Astrocyte (in vitro differentiated cells and primary cell): Measurements from ENCODE around the gene PEX7. TPM values are rescaled to one million over a fixed set of nuclear protein-coding genes. Genes with fewer than 3 reads are reported as not detected.
A peak's percentile ranks its signal among the peaks of the same experiment; 100 is the strongest.

Experiments
- DNase-seq: peaks from one replicate; pipeline ENCODE4 v3.0.0-alpha.2; 2010; ENCODE audit warnings: low read depth
- FAIRE-seq: peaks from 2 replicates; lab custom pipeline; 2011; peaks lifted over from hg19 to GRCh38; lab: Jason Lieb, UNC
- H2AFZ ChIP-seq: 2 replicates; pipeline ENCODE4 v1.6.0; 2012; ENCODE audit warnings: low read depth, low read length, inconsistent platforms
- H3K27ac ChIP-seq: 2 replicates; pipeline ENCODE4 v1.5.1; 2011; ENCODE audit warnings: low read depth, low read length, inconsistent platforms
- H3K27me3 ChIP-seq: 2 replicates; pipeline ENCODE4 v1.6.0; 2011; ENCODE audit warnings: low read length, inconsistent platforms; ENCODE audit not compliant: insufficient read depth
- H3K36me3 ChIP-seq: 2 replicates; pipeline ENCODE4 v1.5.1; 2011; ENCODE audit warnings: low read length, inconsistent platforms; ENCODE audit not compliant: insufficient read depth
- H3K4me1 ChIP-seq: 2 replicates; pipeline ENCODE4 v1.5.1; 2011; ENCODE audit warnings: low read length, inconsistent platforms; ENCODE audit not compliant: insufficient read depth
- H3K4me2 ChIP-seq: 2 replicates; pipeline ENCODE4 v1.6.0; 2012; ENCODE audit warnings: low read length, inconsistent platforms
- H3K4me3 ChIP-seq: 2 replicates; pipeline ENCODE4 v1.5.1; 2011; ENCODE audit warnings: low read depth, mild to moderate bottlenecking, low read length, inconsistent platforms; ENCODE audit not compliant: insufficient read depth
- H3K79me2 ChIP-seq: 2 replicates; pipeline ENCODE4 v1.6.0; 2012; ENCODE audit warnings: mild to moderate bottlenecking, low read length, inconsistent platforms; ENCODE audit not compliant: insufficient read depth
- H3K9ac ChIP-seq: 2 replicates; pipeline ENCODE4 v1.6.0; 2012; ENCODE audit warnings: mild to moderate bottlenecking, low read length, inconsistent platforms
- H3K9me3 ChIP-seq: 2 replicates; pipeline ENCODE4 v1.5.1; 2012; ENCODE audit warnings: low read depth, mild to moderate bottlenecking, low read length, inconsistent platforms; ENCODE audit not compliant: insufficient read depth
- H4K20me1 ChIP-seq: 2 replicates; pipeline ENCODE4 v1.6.0; 2012; ENCODE audit warnings: low read length, inconsistent platforms; ENCODE audit not compliant: insufficient read depth
- H3K27ac Mint-ChIP-seq: one replicate; pipeline ENCODE4 v1.8.0; 2021; ENCODE audit warnings: mild to moderate bottlenecking, mixed read lengths; ENCODE audit not compliant: unreplicated experiment
- H3K27me3 Mint-ChIP-seq: one replicate; pipeline ENCODE4 v1.8.0; 2021; ENCODE audit warnings: low read depth, mixed read lengths; ENCODE audit not compliant: unreplicated experiment
- H3K36me3 Mint-ChIP-seq: one replicate; pipeline ENCODE4 v1.8.0; 2021; ENCODE audit warnings: low read depth, mixed read lengths; ENCODE audit not compliant: unreplicated experiment
- H3K4me1 Mint-ChIP-seq: one replicate; pipeline ENCODE4 v1.8.0; 2021; ENCODE audit warnings: low read depth, mixed read lengths; ENCODE audit not compliant: unreplicated experiment
- H3K4me3 Mint-ChIP-seq: one replicate; pipeline ENCODE4 v1.8.0; 2021; ENCODE audit warnings: mild to moderate bottlenecking, moderate library complexity, mixed read lengths; ENCODE audit not compliant: unreplicated experiment
- H3K9me3 Mint-ChIP-seq: one replicate; pipeline ENCODE4 v1.8.0; 2021; ENCODE audit warnings: mild to moderate bottlenecking, mixed read lengths; ENCODE audit not compliant: unreplicated experiment
- CTCF ChIP-seq: IDR thresholded peaks from 2 replicates; pipeline ENCODE4 v1.5.1; 2011; ENCODE audit warnings: low read depth, mild to moderate bottlenecking, inconsistent platforms, low read length, moderate library complexity; ENCODE audit not compliant: insufficient read depth
- EZH2 ChIP-seq: IDR thresholded peaks from 2 replicates; pipeline ENCODE4 v1.6.1; 2012; ENCODE audit warnings: mild to moderate bottlenecking, low read length, inconsistent platforms; ENCODE audit not compliant: insufficient read depth
- total RNA-seq: library from RNA; stranded (reverse); gene quantifications from 2 replicates; pipeline ENCODE4 v1.2.1, GENCODE V29; 2021

The PEX7 gene
- total RNA-seq, 1 donor from 2014 or later, result 4.8 TPM

DNA sequence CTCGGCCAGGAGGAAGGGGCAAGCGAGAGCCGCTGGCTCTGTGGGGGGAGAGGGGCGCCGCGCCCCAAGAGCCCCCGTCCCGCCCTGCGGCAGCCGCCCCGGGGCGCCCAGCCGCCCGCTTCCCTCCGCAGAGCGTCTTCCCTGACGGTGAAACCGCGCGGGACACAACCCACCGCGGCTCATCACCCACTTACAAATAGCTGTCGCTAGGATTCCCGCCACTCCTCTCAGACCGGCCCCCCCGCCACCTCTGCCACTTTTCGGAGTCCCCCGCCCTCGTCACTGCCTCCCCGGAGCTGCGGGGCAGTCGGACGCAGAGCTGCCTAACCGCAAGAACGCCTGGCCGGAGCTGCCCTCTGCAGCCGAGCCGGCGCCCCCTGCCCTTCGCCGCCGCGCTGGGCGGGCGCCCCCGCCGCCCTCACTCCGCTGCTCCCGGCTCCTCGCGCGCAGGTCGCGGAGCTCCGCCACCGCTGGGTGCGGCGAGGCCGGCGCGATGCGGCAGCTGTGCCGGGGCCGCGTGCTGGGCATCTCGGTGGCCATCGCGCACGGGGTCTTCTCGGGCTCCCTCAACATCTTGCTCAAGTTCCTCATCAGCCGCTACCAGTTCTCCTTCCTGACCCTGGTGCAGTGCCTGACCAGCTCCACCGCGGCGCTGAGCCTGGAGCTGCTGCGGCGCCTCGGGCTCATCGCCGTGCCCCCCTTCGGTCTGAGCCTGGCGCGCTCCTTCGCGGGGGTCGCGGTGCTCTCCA is 99.7 kb downstream of the PEX7 start, which contains the start of gene SLC35D3:
Gene SLC35D3 (plus strand): TSS at position 366 of the 749 bp plus-strand sequence. CDS start 128 bp downstream, at position 494.
- TF ChIP-seq EZH2, result peak; percentile 23
- TF ChIP-seq CTCF, result no peak
- DNase-seq, result no peak
- Histone ChIP-seq H3K4me3 (peak within 1 kb of the TSS; percentile 56), H3K79me2 (no peaks in the 10 kb centered on the region), H3K36me3 (no peaks in the 10 kb centered on the region), H4K20me1 (no peaks in the 10 kb centered on the region), H3K9me3 (peaks cover 5% of the 10 kb centered on the region), H3K9ac (peak within 1 kb of the TSS; percentile 34), H3K4me2 (peak within 1 kb of the TSS; percentile 91), H3K27me3 (peaks cover 36% of the 10 kb centered on the region), H3K4me1 (peaks cover 20% of the 10 kb centered on the region), H3K27ac (no peak within 1 kb of the TSS), H2AFZ (peak within 1 kb of the TSS; percentile 59)
- FAIRE-seq, result no peak
- H3K27me3 Mint-ChIP-seq, result peaks cover 46% of the 10 kb centered on the region
- H3K4me3 Mint-ChIP-seq, result peak within 1 kb of the TSS; percentile 79
- H3K36me3 Mint-ChIP-seq, result no peaks in the 10 kb centered on the region
- H3K27ac Mint-ChIP-seq, result no peak within 1 kb of the TSS
- peaks cover 2% of the 10 kb centered on the region for H3K9me3 Mint-ChIP-seq
- H3K4me1 Mint-ChIP-seq, result no peaks in the 10 kb centered on the region

DNA sequence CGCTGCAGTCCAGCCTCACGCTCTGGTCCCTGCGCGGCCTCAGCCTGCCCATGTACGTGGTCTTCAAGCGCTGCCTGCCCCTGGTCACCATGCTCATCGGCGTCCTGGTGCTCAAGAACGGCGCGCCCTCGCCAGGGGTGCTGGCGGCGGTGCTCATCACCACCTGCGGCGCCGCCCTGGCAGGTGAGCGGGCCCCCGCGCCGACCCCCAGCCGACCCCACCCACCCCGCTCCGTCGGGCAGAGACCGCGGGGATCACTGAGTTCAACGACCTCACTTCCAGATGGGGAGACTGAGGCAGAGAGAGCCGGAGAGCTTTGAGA is 100.3 kb downstream of the PEX7 start:
- TF ChIP-seq EZH2, result no peak
- no peak for TF ChIP-seq CTCF
- Histone ChIP-seq H3K79me2 (no peaks in the 10 kb centered on the region), H3K27ac (no peak overlapping the region), H3K36me3 (no peaks in the 10 kb centered on the region), H4K20me1 (no peaks in the 10 kb centered on the region), H3K9me3 (peaks cover 5% of the 10 kb centered on the region), H3K4me3 (peak overlapping the region; percentile 56), H2AFZ (peak overlapping the region; percentile 59), H3K4me2 (peak overlapping the region; percentile 91), H3K9ac (no peak overlapping the region), H3K27me3 (peaks cover 36% of the 10 kb centered on the region), H3K4me1 (peaks cover 20% of the 10 kb centered on the region)
- Mint-ChIP-seq H3K9me3 (peaks cover 2% of the 10 kb centered on the region), H3K4me3 (peak overlapping the region; percentile 79), H3K27ac (no peak overlapping the region), H3K36me3 (no peaks in the 10 kb centered on the region), H3K4me1 (no peaks in the 10 kb centered on the region), H3K27me3 (peaks cover 50% of the 10 kb centered on the region)
- DNase-seq, result no peak
- no peak for FAIRE-seq
